Neural cell (in vitro differentiated cells): ENCODE results near the gene USP46.

Source experiments
- EP300 ChIP-seq: fragments of 450-650 bp; conservative IDR thresholded peaks from 2 replicates; pipeline ENCODE4 v1.6.1; 2014; ENCODE audit warnings: antibody characterized with exemption, mild to moderate bottlenecking, moderate library complexity; ENCODE audit not compliant: poor library complexity, severe bottlenecking
- MXI1 ChIP-seq: fragments of 450-650 bp; conservative IDR thresholded peaks from 2 replicates; pipeline ENCODE4 v1.6.1; 2014; ENCODE audit warnings: antibody characterized with exemption, mild to moderate bottlenecking; ENCODE audit not compliant: poor library complexity, severe bottlenecking
- POLR2AphosphoS5 ChIP-seq: IDR thresholded peaks from 2 replicates; pipeline ENCODE4 v1.6.1; 2012
- TF ChIP-seq, protein P1 (sequence below): fragments of 450-650 bp; IDR thresholded peaks from 2 replicates; pipeline ENCODE4 v1.5.1; 2014; ENCODE audit warnings: antibody characterized with exemption, mild to moderate bottlenecking, moderate library complexity; ENCODE audit not compliant: poor library complexity, severe bottlenecking

DNA sequence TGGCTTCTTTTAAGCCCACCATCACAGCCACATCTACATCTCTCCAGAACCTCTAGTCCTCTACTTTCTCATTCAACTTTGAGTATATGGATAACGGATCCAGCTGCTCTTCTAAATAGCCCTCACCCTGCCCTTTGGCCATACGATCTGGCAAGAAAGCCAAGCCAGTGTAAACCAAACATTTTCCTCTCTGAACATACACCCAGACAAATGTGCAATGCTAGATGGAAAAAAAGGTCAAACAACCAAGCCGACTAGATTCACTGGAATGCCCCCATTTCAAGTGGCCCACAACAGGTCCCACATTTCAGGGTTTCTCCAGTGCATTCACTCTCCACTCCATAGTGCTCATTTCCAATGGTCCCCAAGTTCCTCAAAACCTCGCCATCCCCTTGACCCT, 24.0 kb downstream of the USP46 start:
- TF ChIP-seq, protein P1, sequence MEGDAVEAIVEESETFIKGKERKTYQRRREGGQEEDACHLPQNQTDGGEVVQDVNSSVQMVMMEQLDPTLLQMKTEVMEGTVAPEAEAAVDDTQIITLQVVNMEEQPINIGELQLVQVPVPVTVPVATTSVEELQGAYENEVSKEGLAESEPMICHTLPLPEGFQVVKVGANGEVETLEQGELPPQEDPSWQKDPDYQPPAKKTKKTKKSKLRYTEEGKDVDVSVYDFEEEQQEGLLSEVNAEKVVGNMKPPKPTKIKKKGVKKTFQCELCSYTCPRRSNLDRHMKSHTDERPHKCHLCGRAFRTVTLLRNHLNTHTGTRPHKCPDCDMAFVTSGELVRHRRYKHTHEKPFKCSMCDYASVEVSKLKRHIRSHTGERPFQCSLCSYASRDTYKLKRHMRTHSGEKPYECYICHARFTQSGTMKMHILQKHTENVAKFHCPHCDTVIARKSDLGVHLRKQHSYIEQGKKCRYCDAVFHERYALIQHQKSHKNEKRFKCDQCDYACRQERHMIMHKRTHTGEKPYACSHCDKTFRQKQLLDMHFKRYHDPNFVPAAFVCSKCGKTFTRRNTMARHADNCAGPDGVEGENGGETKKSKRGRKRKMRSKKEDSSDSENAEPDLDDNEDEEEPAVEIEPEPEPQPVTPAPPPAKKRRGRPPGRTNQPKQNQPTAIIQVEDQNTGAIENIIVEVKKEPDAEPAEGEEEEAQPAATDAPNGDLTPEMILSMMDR, result no peak
- no peak for TF ChIP-seq EP300
- no peak for TF ChIP-seq POLR2AphosphoS5
- TF ChIP-seq MXI1, result no peak
